NCI-H1436 treated with DMSO at 0.1 percent for 48 hours (cell line): ENCODE results near the gene TDRD9.

Experiments
- DNase-seq: peaks from one replicate; lab custom pipeline; 2025; lab: John Stamatoyannopoulos, UW

TDRD9 gene

GRCh38 chr14:103989964-103990363 lies 61.7 kb downstream of the TDRD9 start:
- no peak for DNase-seq

- no peak for DNase-seq
Measured at GRCh38 chr14:103994535-103995184, 66.4 kb downstream of the TDRD9 start.

GRCh38 chr14:103995876-103996275 lies 67.6 kb downstream of the TDRD9 start:
- no peak for DNase-seq

- no peak for DNase-seq
Measured at GRCh38 chr14:103997391-103997790, 69.1 kb downstream of the TDRD9 start.

GRCh38 chr14:103998027-103998426 lies 69.8 kb downstream of the TDRD9 start:
- DNase-seq: no peak

- no peak for DNase-seq
Measured at GRCh38 chr14:103999795-104000440, 71.7 kb downstream of the TDRD9 start.

- DNase-seq: no peak
Measured at GRCh38 chr14:104001003-104001402, 72.7 kb downstream of the TDRD9 start.

- DNase-seq: no peak
Measured at GRCh38 chr14:104003616-104004015, 75.4 kb downstream of the TDRD9 start.

GRCh38 chr14:104004849-104005248 lies 76.6 kb downstream of the TDRD9 start:
- no peak for DNase-seq

GRCh38 chr14:104005489-104005888 lies 77.2 kb downstream of the TDRD9 start:
- DNase-seq: no peak

- DNase-seq: no peak
Measured at GRCh38 chr14:104007121-104007520, 78.9 kb downstream of the TDRD9 start.

GRCh38 chr14:104009297-104009696 lies 81.0 kb downstream of the TDRD9 start:
- DNase-seq: no peak

- DNase-seq: no peak
Measured at GRCh38 chr14:104011824-104012517, 83.7 kb downstream of the TDRD9 start.

- DNase-seq: no peak
Measured at GRCh38 chr14:104014764-104015163, 86.5 kb downstream of the TDRD9 start.

GRCh38 chr14:104016873-104017650 lies 88.8 kb downstream of the TDRD9 start:
- DNase-seq: no peak

GRCh38 chr14:104019029-104019428 lies 90.8 kb downstream of the TDRD9 start:
- no peak for DNase-seq

GRCh38 chr14:104019806-104020205 lies 91.5 kb downstream of the TDRD9 start:
- DNase-seq: no peak

- no peak for DNase-seq
Measured at GRCh38 chr14:104020471-104020870, 92.2 kb downstream of the TDRD9 start.

- no peak for DNase-seq
Measured at GRCh38 chr14:104023325-104024055, 95.2 kb downstream of the TDRD9 start.

- DNase-seq: no peak
Measured at GRCh38 chr14:104025534-104025933, 97.3 kb downstream of the TDRD9 start.

GRCh38 chr14:104026024-104026423 lies 97.8 kb downstream of the TDRD9 start:
- DNase-seq: no peak

- no peak for DNase-seq
Measured at GRCh38 chr14:104030958-104031357, 102.7 kb downstream of the TDRD9 start.
